HepG2 (cell line): ENCODE results near the gene BRSK2. TPM values are rescaled to one million over a fixed set of nuclear protein-coding genes. Genes with fewer than 3 reads are reported as not detected.

Source experiments
- ATAC-seq: fragments of 200-7000 bp; cut with Tn5 transposase; 3 replicates; pipeline ENCODE4 v1.9.1; 2020; ENCODE audit warnings: mild to moderate bottlenecking, moderate library complexity
- BruUV-seq: library from RNA; stranded (reverse); fragments of 400-500 nt; replicated peaks from 2 replicates; lab custom pipeline; 2021; lab: Mats Ljungman, UMichigan
- CTCF ChIA-PET: fragments of 300-600 bp; formaldehyde crosslinking; extraction: SDS; loops from one replicate; lab custom pipeline; 2021; ENCODE audit warnings: low total read pairs, inconsistent platforms, low intra/inter-chr PET ratio; lab: Yijun Ruan, JAX
- POLR2A ChIA-PET: fragments of 350-600 bp; sonication (Branson Sonifier 250); formaldehyde crosslinking; loops from one replicate; lab custom pipeline; 2020; ENCODE audit warnings: antibody characterized with exemption, inconsistent platforms; lab: Yijun Ruan, JAX
- DNase-seq: peaks from one replicate; pipeline ENCODE4 v3.0.0-alpha.2; 2015; ENCODE audit warnings: low spot score
- FAIRE-seq: peaks from 3 replicates; lab custom pipeline; 2011; peaks lifted over from hg19 to GRCh38; lab: Jason Lieb, UNC
- H2AFZ ChIP-seq: one replicate; pipeline ENCODE4 v1.6.1; 2011; ENCODE audit warnings: low read length, inconsistent platforms
- H3K27ac ChIP-seq: fragments of 300-600 bp; 3 replicates; pipeline ENCODE4 v1.8.0; 2011; ENCODE audit warnings: mixed run types, mild to moderate bottlenecking, mixed read lengths, low read length, inconsistent platforms; ENCODE audit not compliant: insufficient read depth; ENCODE audit errors: extremely low read length
- H3K27me3 ChIP-seq, 2 experiments: fragments of 200-600 bp in 1 of 2; 2 replicates in 1 of 2; 3 replicates in 1 of 2; pipeline versions ENCODE4 v1.6.0 to v1.8.0; 2011; ENCODE audit warnings: low read length in 2 of 2, mild to moderate bottlenecking in 2 of 2, moderate library complexity in 2 of 2, inconsistent platforms in 1 of 2; ENCODE audit not compliant: insufficient read depth in 2 of 2, control insufficient read depth in 1 of 2
- H3K36me3 ChIP-seq, 2 experiments: fragments of 200-600 bp in 1 of 2; replicated peaks in 1 of 2; 2 replicates in 1 of 2; 3 replicates in 1 of 2; pipeline versions ENCODE4 v1.5.1 to v1.8.0; 2011; ENCODE audit warnings: low read length in 2 of 2, inconsistent platforms in 1 of 2; ENCODE audit not compliant: insufficient read depth in 2 of 2, control insufficient read depth in 1 of 2
- H3K4me1 ChIP-seq: 2 replicates; pipeline ENCODE4 v1.5.1; 2012; ENCODE audit warnings: low read length, inconsistent platforms; ENCODE audit not compliant: insufficient read depth
- H3K4me2 ChIP-seq: 2 replicates; pipeline ENCODE4 v1.6.0; 2011; ENCODE audit warnings: low read depth, low read length, inconsistent platforms
- H3K4me3 ChIP-seq, 3 experiments: fragments of 200-600 bp in 1 of 3; sonication (generic), shearing (Covaris generic) in 1 of 3; replicated peaks in 1 of 3; 2 replicates each; pipeline ENCODE4 v1.5.1; 2011 to 2016; ENCODE audit warnings: low read length in 3 of 3, inconsistent platforms in 2 of 3, low read depth in 2 of 3, mild to moderate bottlenecking in 2 of 3, control low read depth in 1 of 3, mixed read lengths in 1 of 3; ENCODE audit not compliant: insufficient read depth in 1 of 3
- H3K79me2 ChIP-seq: one replicate; pipeline ENCODE4 v1.6.1; 2011; ENCODE audit warnings: low read length, inconsistent platforms; ENCODE audit not compliant: insufficient read depth
- H3K9ac ChIP-seq: 2 replicates; pipeline ENCODE4 v1.6.0; 2011; ENCODE audit warnings: mild to moderate bottlenecking, low read depth, low read length, inconsistent platforms; ENCODE audit not compliant: insufficient read depth
- H3K9me3 ChIP-seq: 2 replicates; pipeline ENCODE4 v1.5.1; 2012; ENCODE audit warnings: mild to moderate bottlenecking, low read length
- H4K20me1 ChIP-seq: 2 replicates; pipeline ENCODE4 v1.6.0; 2011; ENCODE audit warnings: inconsistent platforms, mild to moderate bottlenecking, low read length, moderate library complexity; ENCODE audit not compliant: insufficient read depth
- HNRNPL ChIP-seq: fragments of 200-400 bp; formaldehyde crosslinking; IDR thresholded peaks from 2 replicates; pipeline ENCODE4 v1.6.1; 2017; ENCODE audit warnings: mild to moderate bottlenecking, low read depth, low read length
- WGBS: methylation state at CpG from one replicate; pipeline ENCODE4 v1.1.6; 2017; ENCODE audit warnings: low lambda C conversion rate; 5-methylcytosine and 5-hydroxymethylcytosine counted together
- in situ Hi-C: cut with HindIII; loops from 2 replicates; pipeline ENCODE4 v1.10.0; 2017; ENCODE audit warnings: low pct_unique_long_range_greater_than_20kb; ENCODE audit not compliant: extremely low pct_ligation_motif_present
- intact Hi-C: fragments of 100-400 bp; cut with micrococcal nuclease; formaldehyde crosslinking; loops from one replicate; pipeline ENCODE4 v1.10.0; 2022; ENCODE audit not compliant: unreplicated experiment
- polyA plus RNA-seq, 8 experiments: library from polyadenylated mRNA; depleted of rRNA in 3 of 8; stranded (reverse) in 7 of 8; unstranded in 1 of 8; fragments of >200 nt; fragmentation: Illumina TruSeq in 4 of 8; extraction: Trizol in 4 of 8; gene quantifications; 2 replicates each; pipeline versions ENCODE4 v1.2.1 to v1.2.3, GENCODE V29; 2011 to 2016; ENCODE audit warnings: low read depth in 4 of 8, missing spikeins in 1 of 8, mixed read lengths in 1 of 8; ENCODE audit not compliant: insufficient read depth in 1 of 8
- total RNA-seq, 5 experiments: library from RNA; depleted of rRNA; stranded (reverse); fragments of >200 nt; fragmentation: Illumina TruSeq; extraction: Trizol; gene quantifications; 2 replicates each; pipeline ENCODE4 v1.2.3, GENCODE V29; 2016; ENCODE audit warnings: low read depth in 1 of 5
- TF ChIP-seq, protein P1 (sequence below): sonication (generic); formaldehyde crosslinking; IDR thresholded peaks from 2 replicates; pipeline ENCODE4 v1.5.0; 2020; ENCODE audit warnings: mild to moderate bottlenecking, missing genetic modification reagents, moderate library complexity
- TF ChIP-seq, protein P2 (sequence below): sonication (generic); formaldehyde crosslinking; IDR thresholded peaks from 2 replicates; pipeline ENCODE4 v1.4.0; 2020; ENCODE audit warnings: missing genetic modification reagents
- TF ChIP-seq, protein P3 (sequence below): sonication (generic); formaldehyde crosslinking; IDR thresholded peaks from 2 replicates; pipeline ENCODE4 v1.9.0; 2021; ENCODE audit warnings: missing genetic modification reagents, mild to moderate bottlenecking, borderline replicate concordance

The BRSK2 gene
- total and polyA plus RNA-seq, 2 of the 13 experiments (the other 11 are each of a cell fraction or from before 2014, with no cell fraction given): 0.74 to 1.1 TPM

DNA sequence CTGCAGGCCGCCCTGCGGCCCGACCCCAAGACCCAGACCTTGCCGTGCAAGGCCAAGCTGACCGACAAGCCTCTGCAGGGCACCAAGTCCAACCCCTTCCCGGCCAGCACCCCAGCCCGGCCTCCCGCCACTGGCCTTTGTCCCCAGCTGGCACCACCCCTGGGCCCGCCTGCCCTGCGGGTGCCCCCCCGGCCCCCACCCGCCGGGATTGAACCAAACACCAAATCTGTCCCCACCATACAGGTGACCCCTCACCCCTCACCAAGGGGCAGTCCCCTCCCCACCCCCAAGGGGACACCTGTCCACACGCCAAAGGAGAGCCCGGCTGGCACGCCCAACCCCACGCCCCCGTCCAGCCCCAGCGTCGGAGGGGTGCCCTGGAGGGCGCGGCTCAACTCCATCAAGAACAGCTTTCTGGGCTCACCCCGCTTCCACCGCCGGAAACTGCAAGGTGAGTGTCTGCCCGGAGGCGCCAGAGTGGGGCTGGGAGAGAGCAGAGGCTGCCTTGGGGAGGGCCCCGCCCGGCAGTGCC is 60.7 kb downstream of the BRSK2 start:
- BruUV-seq: no TSS peak
- no peak for ATAC-seq
- ChIA-PET POLR2A (no interaction called here), CTCF (no interaction called here)
- in situ Hi-C loops: no loop called here
- H3K4me1 ChIP-seq: no peaks in the 10 kb centered on the region
- H3K9me3 ChIP-seq: no peaks in the 10 kb centered on the region
- WGBS: no CpG with 5 or more reads among the region's 29 CpGs
- peaks cover 5 to 23% of the 10 kb centered on the region in 2 experiments; a peak in 4 of 5 replicates for H3K27me3 ChIP-seq
- H3K4me2 ChIP-seq: no peak overlapping the region
- FAIRE-seq: no peak
- H3K9ac ChIP-seq: no peak overlapping the region
- intact Hi-C loops: no loop called here
- H3K36me3 ChIP-seq: no peaks in the 10 kb centered on the region
- H2AFZ ChIP-seq: no peak overlapping the region
- 0 out of 2 replicates have a peak, but pooled peaks have one; percentile 13 for TF ChIP-seq HNRNPL
- TF ChIP-seq, protein P1, sequence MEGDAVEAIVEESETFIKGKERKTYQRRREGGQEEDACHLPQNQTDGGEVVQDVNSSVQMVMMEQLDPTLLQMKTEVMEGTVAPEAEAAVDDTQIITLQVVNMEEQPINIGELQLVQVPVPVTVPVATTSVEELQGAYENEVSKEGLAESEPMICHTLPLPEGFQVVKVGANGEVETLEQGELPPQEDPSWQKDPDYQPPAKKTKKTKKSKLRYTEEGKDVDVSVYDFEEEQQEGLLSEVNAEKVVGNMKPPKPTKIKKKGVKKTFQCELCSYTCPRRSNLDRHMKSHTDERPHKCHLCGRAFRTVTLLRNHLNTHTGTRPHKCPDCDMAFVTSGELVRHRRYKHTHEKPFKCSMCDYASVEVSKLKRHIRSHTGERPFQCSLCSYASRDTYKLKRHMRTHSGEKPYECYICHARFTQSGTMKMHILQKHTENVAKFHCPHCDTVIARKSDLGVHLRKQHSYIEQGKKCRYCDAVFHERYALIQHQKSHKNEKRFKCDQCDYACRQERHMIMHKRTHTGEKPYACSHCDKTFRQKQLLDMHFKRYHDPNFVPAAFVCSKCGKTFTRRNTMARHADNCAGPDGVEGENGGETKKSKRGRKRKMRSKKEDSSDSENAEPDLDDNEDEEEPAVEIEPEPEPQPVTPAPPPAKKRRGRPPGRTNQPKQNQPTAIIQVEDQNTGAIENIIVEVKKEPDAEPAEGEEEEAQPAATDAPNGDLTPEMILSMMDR (CRISPR knock-in tag): peak; percentile 32
- TF ChIP-seq, protein P2, sequence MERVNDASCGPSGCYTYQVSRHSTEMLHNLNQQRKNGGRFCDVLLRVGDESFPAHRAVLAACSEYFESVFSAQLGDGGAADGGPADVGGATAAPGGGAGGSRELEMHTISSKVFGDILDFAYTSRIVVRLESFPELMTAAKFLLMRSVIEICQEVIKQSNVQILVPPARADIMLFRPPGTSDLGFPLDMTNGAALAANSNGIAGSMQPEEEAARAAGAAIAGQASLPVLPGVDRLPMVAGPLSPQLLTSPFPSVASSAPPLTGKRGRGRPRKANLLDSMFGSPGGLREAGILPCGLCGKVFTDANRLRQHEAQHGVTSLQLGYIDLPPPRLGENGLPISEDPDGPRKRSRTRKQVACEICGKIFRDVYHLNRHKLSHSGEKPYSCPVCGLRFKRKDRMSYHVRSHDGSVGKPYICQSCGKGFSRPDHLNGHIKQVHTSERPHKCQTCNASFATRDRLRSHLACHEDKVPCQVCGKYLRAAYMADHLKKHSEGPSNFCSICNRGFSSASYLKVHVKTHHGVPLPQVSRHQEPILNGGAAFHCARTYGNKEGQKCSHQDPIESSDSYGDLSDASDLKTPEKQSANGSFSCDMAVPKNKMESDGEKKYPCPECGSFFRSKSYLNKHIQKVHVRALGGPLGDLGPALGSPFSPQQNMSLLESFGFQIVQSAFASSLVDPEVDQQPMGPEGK (CRISPR knock-in tag): peak; percentile 55
- TF ChIP-seq, protein P3, sequence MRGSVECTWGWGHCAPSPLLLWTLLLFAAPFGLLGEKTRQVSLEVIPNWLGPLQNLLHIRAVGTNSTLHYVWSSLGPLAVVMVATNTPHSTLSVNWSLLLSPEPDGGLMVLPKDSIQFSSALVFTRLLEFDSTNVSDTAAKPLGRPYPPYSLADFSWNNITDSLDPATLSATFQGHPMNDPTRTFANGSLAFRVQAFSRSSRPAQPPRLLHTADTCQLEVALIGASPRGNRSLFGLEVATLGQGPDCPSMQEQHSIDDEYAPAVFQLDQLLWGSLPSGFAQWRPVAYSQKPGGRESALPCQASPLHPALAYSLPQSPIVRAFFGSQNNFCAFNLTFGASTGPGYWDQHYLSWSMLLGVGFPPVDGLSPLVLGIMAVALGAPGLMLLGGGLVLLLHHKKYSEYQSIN (CRISPR knock-in tag): no peak
- H4K20me1 ChIP-seq: peaks cover 6% of the 10 kb centered on the region; the same call in 1 of the 2 replicates
- H3K4me3 ChIP-seq: no peak overlapping the region
- no peaks in the 10 kb centered on the region for H3K79me2 ChIP-seq
- DNase-seq: no peak
- no peak overlapping the region for H3K27ac ChIP-seq
